Measurements from ENCODE around the gene SYNCRIP. TPM values are rescaled to one million over a fixed set of nuclear protein-coding genes. Genes with fewer than 3 reads are reported as not detected.
A peak's percentile ranks its signal among the peaks of the same experiment; 100 is the strongest.
"Not testable (repeated sequence)": the region's sequence is repeated elsewhere in the genome, so short reads cannot be mapped to it uniquely, and the experiment has no call there.

SYNCRIP gene
- total RNA-seq, 1 donor from 2014 or later: 50.8 TPM

DNA sequence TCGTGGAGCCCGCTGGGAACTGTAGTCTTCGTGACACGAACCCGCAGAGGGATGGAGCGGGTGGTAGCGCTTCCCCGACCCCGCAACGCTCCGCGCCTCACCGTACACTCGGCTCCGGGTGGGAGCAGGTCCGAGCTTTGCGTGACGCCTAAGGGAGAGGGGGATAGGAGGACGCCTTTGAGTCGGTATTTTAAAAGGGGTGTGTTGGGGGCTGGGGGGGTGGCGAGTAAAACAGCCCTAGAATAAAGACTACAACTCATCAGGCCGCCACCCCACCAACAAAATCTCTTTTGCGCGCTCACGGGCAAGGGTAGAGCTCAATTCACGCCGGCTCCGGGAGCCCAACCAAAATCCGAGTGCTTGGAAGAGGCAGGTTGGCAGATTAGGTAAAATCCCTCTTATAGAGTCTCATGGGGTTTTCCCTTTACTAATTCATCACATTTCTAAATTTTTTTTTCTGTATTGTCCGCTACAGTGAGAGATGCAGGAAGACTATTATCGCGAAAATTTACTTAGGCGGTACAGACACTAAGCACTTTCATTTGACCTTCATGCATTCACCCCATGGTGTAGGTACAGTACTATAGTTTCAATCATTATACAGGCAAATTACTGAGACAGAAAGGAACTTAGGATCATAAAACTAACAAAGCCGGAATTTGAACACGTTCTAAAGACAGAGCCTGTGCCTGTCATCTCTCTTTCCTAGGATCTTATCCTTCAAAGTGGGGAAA lies 48.3 kb downstream of the SYNCRIP start:
- peak in 1 of 2 donors; percentile 11 for DNase-seq (ENCODE audit: low read depth in 2 of 2)

DNA sequence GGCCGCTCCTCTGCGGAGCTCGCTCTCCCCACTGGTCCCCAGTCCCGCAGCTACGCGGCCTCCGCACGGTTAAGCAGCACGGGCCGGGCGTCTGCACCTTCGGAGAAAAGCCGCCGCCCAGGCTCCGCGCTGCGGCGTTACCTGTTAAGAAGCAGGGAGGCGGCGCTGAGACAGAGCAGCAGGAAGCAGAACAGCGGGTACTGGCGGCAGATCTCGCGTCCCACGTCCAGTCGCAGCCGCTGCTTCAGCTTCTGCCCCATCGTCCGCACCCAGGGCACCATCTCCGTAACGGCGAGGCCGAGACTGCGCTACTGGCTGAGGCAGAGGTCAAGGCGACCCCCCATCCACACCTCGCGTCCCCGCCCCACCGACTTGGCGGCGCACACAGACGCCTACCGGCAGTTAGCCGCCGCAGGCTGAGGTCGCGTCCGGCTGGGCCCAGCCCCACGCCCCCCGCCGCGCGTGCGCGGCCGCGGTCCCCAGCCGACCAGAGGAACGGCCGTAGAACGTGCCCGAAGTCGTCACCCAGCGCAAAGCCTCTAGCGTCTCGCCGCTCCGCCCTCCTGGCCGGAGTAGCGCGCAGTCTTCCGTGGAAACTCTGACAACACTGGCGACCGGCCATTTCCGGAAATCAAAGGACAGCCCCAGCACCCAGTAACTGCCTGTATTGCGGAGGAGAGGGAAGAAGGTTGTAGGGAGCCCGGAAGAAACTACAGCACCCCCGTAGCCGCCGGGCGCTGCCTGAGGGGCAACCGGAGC lies 49.1 kb downstream of the SYNCRIP start, which contains the start of gene SNX14:
Gene SNX14 (minus strand): TSS at position 421 of the 759 bp plus-strand sequence. CDS start 140 bp downstream, at position 281.
- DNase-seq (ENCODE audit: low read depth in 2 of 2): peak; percentile 94 to 96

GRCh38 chr6:85592033-85592432 lies 50.7 kb downstream of the SYNCRIP start:
- no peak for DNase-seq (ENCODE audit: low read depth in 2 of 2)

GRCh38 chr6:85591207-85591606 lies 51.5 kb downstream of the SYNCRIP start:
- no peak for DNase-seq (ENCODE audit: low read depth in 2 of 2)

GRCh38 chr6:85585741-85586140 lies 56.9 kb downstream of the SYNCRIP start:
- no peak for DNase-seq (ENCODE audit: low read depth in 2 of 2)

- not testable (repeated sequence) for DNase-seq (ENCODE audit: low read depth in 2 of 2)
These were observed 59.9 kb downstream of the SYNCRIP start for GRCh38 chr6:85582832-85583231.

DNA sequence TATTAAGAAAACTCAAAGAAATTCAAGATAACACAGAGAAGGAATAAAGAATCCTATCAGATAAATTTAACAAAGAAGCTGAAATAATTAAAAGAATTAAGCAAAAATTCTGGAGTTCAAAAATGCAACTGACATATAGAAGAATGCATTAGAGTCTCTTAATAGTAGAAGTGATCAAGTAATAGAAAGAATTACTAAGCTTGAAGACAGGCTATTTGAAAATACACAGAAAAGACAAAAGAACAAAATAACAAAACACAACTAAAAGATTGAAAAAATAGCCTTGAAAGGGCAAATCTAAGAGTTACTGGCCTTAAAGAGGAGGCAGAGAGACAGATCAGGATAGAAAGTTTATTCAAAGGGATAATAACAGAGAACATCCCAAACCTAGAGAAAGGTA lies 61.1 kb downstream of the SYNCRIP start:
- no peak for DNase-seq (ENCODE audit: low read depth in 2 of 2)

DNA sequence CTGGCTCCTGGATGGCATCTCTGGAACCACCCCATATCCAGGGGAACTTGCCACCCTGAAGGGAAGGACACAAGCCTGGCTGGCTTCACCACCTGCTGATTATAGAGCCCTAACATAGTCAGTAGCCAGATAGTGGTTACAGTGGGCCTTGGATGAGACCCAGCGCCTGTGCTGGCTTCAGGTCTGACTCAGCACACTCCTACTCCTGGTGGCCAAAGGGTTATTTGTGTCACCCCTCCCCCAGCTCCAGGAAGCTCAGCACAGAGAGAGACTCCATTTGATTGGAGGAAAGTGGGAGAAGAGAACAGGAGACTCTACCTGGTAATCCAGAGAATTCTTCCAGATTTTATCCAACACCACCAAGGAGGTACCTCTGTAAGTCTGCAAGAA lies 61.8 kb downstream of the SYNCRIP start:
- DNase-seq (ENCODE audit: low read depth in 2 of 2): peak in 1 of 2 donors; percentile 19

DNA sequence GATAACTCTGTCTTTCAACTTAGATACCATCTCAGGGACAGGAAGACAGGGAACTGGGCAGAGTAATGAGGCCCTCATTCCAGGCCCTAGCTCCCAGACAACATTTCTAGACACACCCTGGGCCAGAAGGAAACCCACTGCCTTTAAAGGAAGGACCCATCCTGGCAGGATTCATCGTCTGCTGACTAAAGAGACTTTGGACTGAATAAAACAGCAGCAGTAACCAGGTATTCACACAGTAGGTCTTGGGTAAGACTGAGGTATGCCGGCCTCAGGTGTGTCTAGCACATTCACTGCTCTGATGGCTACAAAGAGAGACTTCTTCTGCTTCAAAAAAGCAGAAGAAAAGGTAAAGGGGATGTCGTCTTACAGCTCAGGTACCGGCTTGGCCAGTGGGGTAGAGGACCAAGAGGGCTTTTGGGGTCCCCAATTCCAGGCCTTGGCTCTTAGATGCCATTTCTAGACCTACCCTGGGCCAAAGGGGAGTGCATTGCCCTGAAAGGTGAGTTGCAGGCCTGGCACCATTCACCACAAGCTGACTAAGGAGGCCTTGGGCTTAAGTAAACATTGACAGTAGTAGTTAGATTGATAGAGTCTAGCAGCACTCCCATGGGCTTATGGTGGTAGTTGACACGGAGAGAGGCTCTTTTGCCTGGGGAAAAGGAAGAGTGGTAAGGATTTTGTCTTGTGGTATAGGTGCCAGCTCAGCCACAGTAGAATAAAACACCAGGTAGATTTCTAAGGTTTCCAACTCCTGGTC lies 62.4 kb downstream of the SYNCRIP start:
- no peak for DNase-seq (ENCODE audit: low read depth in 2 of 2)

DNA sequence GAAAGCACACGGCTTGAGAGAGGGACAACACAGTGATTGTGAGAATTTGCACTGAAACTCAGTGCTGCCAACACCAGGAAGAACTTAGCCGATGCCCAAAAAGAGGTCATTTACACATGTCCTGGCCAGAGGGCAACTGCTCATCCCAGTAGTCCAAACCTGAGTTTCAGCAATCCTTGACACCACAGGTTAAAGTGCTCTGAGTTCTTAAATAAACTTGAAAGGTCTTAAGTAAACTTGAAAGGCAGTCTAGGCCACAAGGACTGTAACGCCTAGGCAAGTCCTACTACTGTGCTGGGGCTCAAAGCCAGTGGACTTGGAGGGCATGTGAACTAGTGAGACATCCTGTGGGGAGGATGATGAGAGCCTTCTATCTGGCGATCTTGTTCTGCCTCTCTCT lies 63.1 kb downstream of the SYNCRIP start:
- DNase-seq (ENCODE audit: low read depth in 2 of 2): no peak

GRCh38 chr6:85576476-85576875 lies 66.2 kb downstream of the SYNCRIP start:
- peak in 1 of 2 donors; percentile 37 for DNase-seq (ENCODE audit: low read depth in 2 of 2)

GRCh38 chr6:85574932-85575598 lies 67.6 kb downstream of the SYNCRIP start:
- peak; percentile 36 to 87 for DNase-seq (ENCODE audit: low read depth in 2 of 2)

GRCh38 chr6:85569323-85569722 lies 73.4 kb downstream of the SYNCRIP start:
- peak in 1 of 2 donors; percentile 33 for DNase-seq (ENCODE audit: low read depth in 2 of 2)

DNA sequence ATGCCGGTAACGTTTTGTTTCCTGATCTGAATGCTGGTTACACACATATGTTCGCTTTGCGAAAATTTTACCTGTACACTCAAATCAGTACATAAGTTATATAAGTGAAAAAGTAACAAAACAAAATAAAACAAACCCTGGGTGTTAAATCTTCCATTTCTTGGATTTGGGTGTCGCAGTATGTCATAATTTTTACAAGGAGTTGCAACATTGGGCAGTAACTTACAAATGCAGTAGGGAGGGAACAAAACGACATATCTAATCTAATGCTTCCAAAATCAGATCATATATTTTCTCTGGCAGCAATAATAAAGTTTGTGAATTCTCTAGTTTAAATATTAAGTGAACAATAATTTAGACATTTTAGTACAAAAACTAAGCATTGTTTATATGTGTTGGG lies 74.3 kb downstream of the SYNCRIP start:
- DNase-seq (ENCODE audit: low read depth in 2 of 2): no peak

DNA sequence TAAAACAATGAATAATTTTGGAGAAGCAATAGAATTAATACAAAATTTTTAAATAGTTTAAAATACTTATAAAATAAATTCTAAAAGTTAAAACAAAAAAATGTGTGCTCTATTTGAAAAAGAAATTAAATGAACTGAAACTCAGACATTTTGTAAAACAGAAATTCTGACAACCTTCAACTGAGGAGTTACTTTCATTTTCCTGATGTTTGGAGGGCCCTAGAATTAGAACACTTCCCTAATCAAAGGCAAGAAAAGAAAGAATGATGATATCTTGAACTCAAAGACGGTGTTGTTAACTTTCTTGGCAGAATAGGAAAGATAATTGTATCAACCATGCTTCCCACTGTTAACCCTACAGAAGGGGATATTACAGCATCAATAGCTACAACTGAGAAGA lies 77.0 kb downstream of the SYNCRIP start:
- DNase-seq (ENCODE audit: low read depth in 2 of 2): no peak

DNA sequence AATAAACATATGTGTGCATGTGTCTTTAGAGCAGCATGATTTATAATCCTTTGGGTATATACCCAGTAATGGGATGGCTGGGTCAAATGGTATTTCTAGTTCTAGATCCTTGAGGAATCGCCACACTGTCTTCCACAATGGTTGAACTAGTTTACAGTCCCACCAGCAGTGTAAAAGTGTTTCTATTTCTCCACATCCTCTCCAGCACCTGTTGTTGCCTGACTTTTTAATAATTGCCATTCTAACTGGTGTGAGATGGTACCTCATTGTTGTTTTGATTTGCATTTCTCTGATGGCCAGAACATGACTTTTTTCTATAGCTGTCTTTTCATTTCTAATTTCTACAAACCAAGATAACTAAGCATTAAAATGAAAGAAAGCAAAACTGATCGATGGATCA lies 78.5 kb downstream of the SYNCRIP start:
- DNase-seq (ENCODE audit: low read depth in 2 of 2): not testable (repeated sequence)

Other genes with a start within 250 kb of the SYNCRIP start
- gene NT5E, start 192.8 kb downstream of the SYNCRIP start, total RNA-seq: 43.4 and 123 TPM in 2 replicates
- gene SNX14, start 49.0 kb downstream of the SYNCRIP start, total RNA-seq: 98.4 and 127 TPM in 2 replicates